ENCODE data around the gene PFKL.

- TF ChIP-seq POLR2A (IDR thresholded peaks at IDR 0.05; ENCODE audit: low read length) (no peak), GATA1 (IDR thresholded peaks at IDR 0.05; ENCODE audit: low read depth, low read length) (no peak)
Measured at GRCh38 chr21:44317871-44318270, 18.0 kb downstream of the PFKL start.

Measured in erythroblast (primary cell).